HEK293 (cell line): ENCODE results near the gene ZNF469.

Experiments
- CTCF ChIP-seq: fragments of 450-650 bp; formaldehyde crosslinking; IDR thresholded peaks from 2 replicates; pipeline ENCODE4 v1.5.1; 2016; ENCODE audit warnings: missing biosample characterization, missing genetic modification characterization
- PBX3 ChIP-seq: sonication (generic); formaldehyde crosslinking; IDR thresholded peaks from 2 replicates; pipeline ENCODE4 v1.8.1; 2022; ENCODE audit warnings: mild to moderate bottlenecking, moderate library complexity, missing genetic modification reagents
- ZNF138 ChIP-seq: fragments of 450-650 bp; formaldehyde crosslinking; IDR thresholded peaks from 2 replicates; pipeline ENCODE4 v1.5.1; 2016; ENCODE audit warnings: missing biosample characterization, missing genetic modification characterization, borderline replicate concordance
- ZNF26 ChIP-seq: fragments of 450-650 bp; formaldehyde crosslinking; IDR thresholded peaks from 2 replicates; pipeline ENCODE4 v1.5.1; 2016; ENCODE audit warnings: missing biosample characterization, missing genetic modification characterization
- ZNF558 ChIP-seq: fragments of 450-650 bp; formaldehyde crosslinking; IDR thresholded peaks from 2 replicates; pipeline ENCODE4 v1.5.1; 2016; ENCODE audit warnings: missing biosample characterization, missing genetic modification characterization
- ZNF585B ChIP-seq: fragments of 450-650 bp; formaldehyde crosslinking; IDR thresholded peaks from 2 replicates; pipeline ENCODE4 v1.5.1; 2016; ENCODE audit warnings: missing biosample characterization, missing genetic modification characterization
- ZNF600 ChIP-seq: fragments of 450-650 bp; formaldehyde crosslinking; IDR thresholded peaks from 2 replicates; pipeline ENCODE4 v1.5.1; 2016; ENCODE audit warnings: missing biosample characterization, missing genetic modification characterization
- ZNF664 ChIP-seq: fragments of 450-650 bp; formaldehyde crosslinking; IDR thresholded peaks from 2 replicates; pipeline ENCODE4 v1.5.1; 2016; ENCODE audit warnings: missing biosample characterization, missing genetic modification characterization
- ZNF707 ChIP-seq: fragments of 450-650 bp; formaldehyde crosslinking; IDR thresholded peaks from 2 replicates; pipeline ENCODE4 v1.5.1; 2016; ENCODE audit warnings: missing biosample characterization, missing genetic modification characterization

- TF ChIP-seq ZNF664 (tag by site-specific recombination) (no peak), CTCF (tag by site-specific recombination) (no peak), ZNF585B (no peak), ZNF707 (tag by site-specific recombination) (no peak), ZNF558 (tag by site-specific recombination) (no peak), ZNF26 (tag by site-specific recombination) (no peak), ZNF600 (tag by site-specific recombination) (no peak), PBX3 (CRISPR knock-in tag) (no peak), ZNF138 (no peak)
Measured at GRCh38 chr16:88385112-88385594, 2.4 kb downstream of the ZNF469 start.
